A549 (cell line): ENCODE data around the gene OSBPL2. TPM values are rescaled to one million over a fixed set of nuclear protein-coding genes. Genes with fewer than 3 reads are reported as not detected.

Source experiments
- ATAC-seq, 2 experiments: fragments of 200-7000 bp in 1 of 2; fragments of >200 bp in 1 of 2; cut with Nextera tagmentation in 1 of 2; cut with Tn5 transposase in 1 of 2; 3 replicates each; pipeline versions ENCODE4 v1.8.0 to v1.9.1; 2018 to 2020; ENCODE audit warnings: mild to moderate bottlenecking in 1 of 2, moderate library complexity in 1 of 2
- CTCF ChIA-PET: fragments of 300-600 bp; sonication (Branson Sonifier 250); formaldehyde crosslinking; extraction: SDS; loops from one replicate; lab custom pipeline; 2021; ENCODE audit warnings: antibody characterized with exemption, inconsistent platforms; lab: Yijun Ruan, JAX
- POLR2A ChIA-PET: fragments of 350-600 bp; formaldehyde crosslinking; extraction: SDS; loops from one replicate; lab custom pipeline; 2021; ENCODE audit warnings: antibody characterized with exemption, inconsistent platforms; lab: Yijun Ruan, JAX
- DNase-seq, 2 experiments: peaks; one replicate each; pipeline versions ENCODE4 v3.0.0 to v3.0.0-alpha.2; 2011 to 2016; ENCODE audit warnings: low read depth in 1 of 2, low spot score in 1 of 2
- FAIRE-seq: peaks from 2 replicates; lab custom pipeline; 2011; peaks lifted over from hg19 to GRCh38; lab: Jason Lieb, UNC
- H3K27ac ChIP-seq, 2 experiments: fragments of >200 bp; sonication (Bioruptor Twin); formaldehyde crosslinking; 3 replicates each; pipeline ENCODE4 v1.5.1; 2016 to 2017
- H3K4me1 ChIP-seq: fragments of >200 bp; sonication (Bioruptor Twin); formaldehyde crosslinking; 3 replicates; pipeline ENCODE4 v1.6.1; 2016
- H3K4me2 ChIP-seq: fragments of >200 bp; sonication (Bioruptor Twin); formaldehyde crosslinking; 3 replicates; pipeline ENCODE4 v1.6.1; 2016
- H3K4me3 ChIP-seq: fragments of >200 bp; sonication (Bioruptor Twin); formaldehyde crosslinking; 3 replicates; pipeline ENCODE4 v1.5.1; 2016
- H3K9me3 ChIP-seq: fragments of >200 bp; sonication (Bioruptor Twin); formaldehyde crosslinking; 3 replicates; pipeline ENCODE4 v1.6.1; 2016
- BHLHE40 ChIP-seq: IDR thresholded peaks from 2 replicates; pipeline ENCODE4 v1.6.1; 2012; ENCODE audit warnings: low read depth, low read length, inconsistent platforms
- CBX2 ChIP-seq: fragments of 200-600 bp; sonication (generic); IDR thresholded peaks from 2 replicates; pipeline ENCODE4 v1.6.1; 2016; ENCODE audit warnings: low read depth, mild to moderate bottlenecking, borderline replicate concordance
- CBX8 ChIP-seq: fragments of 200-600 bp; sonication (generic); IDR thresholded peaks from 2 replicates; pipeline ENCODE4 v1.6.1; 2016
- CEBPB ChIP-seq, 2 experiments: fragments of >200 bp in 1 of 2; sonication (Bioruptor Twin) in 1 of 2; formaldehyde crosslinking in 1 of 2; IDR thresholded peaks; 2 replicates each; pipeline ENCODE4 v1.6.1; 2012 to 2016
- CHD2 ChIP-seq: fragments of 150-350 bp; IDR thresholded peaks from 2 replicates; pipeline ENCODE4 v1.6.1; 2014; ENCODE audit warnings: low read length; ENCODE audit not compliant: partially characterized antibody
- CHD4 ChIP-seq: fragments of 200-600 bp; sonication (generic); IDR thresholded peaks from 2 replicates; pipeline ENCODE4 v1.6.1; 2016; ENCODE audit warnings: antibody characterized with exemption, mild to moderate bottlenecking, borderline replicate concordance
- EHMT2 ChIP-seq: fragments of 200-600 bp; sonication (generic); IDR thresholded peaks from 2 replicates; pipeline ENCODE4 v1.6.1; 2016; ENCODE audit warnings: antibody characterized with exemption, low read depth, mild to moderate bottlenecking, moderate library complexity
- EP300 ChIP-seq, 2 experiments: fragments of >200 bp; sonication (Bioruptor Twin); formaldehyde crosslinking; IDR thresholded peaks; 2 replicates in 1 of 2; 3 replicates in 1 of 2; pipeline ENCODE4 v1.6.1; 2016 to 2017
- FOSB ChIP-seq: fragments of 250-450 bp; sonication (Bioruptor Pico); IDR thresholded peaks from 2 replicates; pipeline ENCODE4 v1.5.0; 2020; ENCODE audit warnings: mild to moderate bottlenecking, moderate library complexity
- FOSL2 ChIP-seq, 2 experiments: fragments of 450-650 bp in 1 of 2; fragments of >200 bp in 1 of 2; sonication (Bioruptor Twin) in 1 of 2; formaldehyde crosslinking; IDR thresholded peaks; 2 replicates each; pipeline versions ENCODE4 v1.5.0 to v1.6.1; 2016 to 2020; ENCODE audit warnings: mild to moderate bottlenecking in 1 of 2, moderate library complexity in 1 of 2
- FOXS1 ChIP-seq: fragments of 250-450 bp; sonication (Bioruptor Pico); IDR thresholded peaks from 2 replicates; pipeline ENCODE4 v1.5.0; 2020; ENCODE audit warnings: mild to moderate bottlenecking, moderate library complexity
- HOXB13 ChIP-seq: fragments of 250-450 bp; sonication (Bioruptor Pico); IDR thresholded peaks from 2 replicates; pipeline ENCODE4 v1.5.0; 2020; ENCODE audit warnings: low read depth, mild to moderate bottlenecking, moderate library complexity
- JUN ChIP-seq, 2 experiments: fragments of >200 bp; sonication (Bioruptor Twin); formaldehyde crosslinking; IDR thresholded peaks; 2 replicates in 1 of 2; 3 replicates in 1 of 2; pipeline ENCODE4 v1.6.1; 2016 to 2017
- KDM1A ChIP-seq: fragments of 200-600 bp; sonication (generic); IDR thresholded peaks from 2 replicates; pipeline ENCODE4 v1.6.1; 2016; ENCODE audit warnings: low read depth, mild to moderate bottlenecking
- MAFK ChIP-seq: fragments of 450-650 bp; IDR thresholded peaks from 2 replicates; pipeline ENCODE4 v1.6.1; 2014; ENCODE audit not compliant: partially characterized antibody
- MYC ChIP-seq: IDR thresholded peaks from 2 replicates; pipeline ENCODE4 v1.6.1; 2012; ENCODE audit warnings: mild to moderate bottlenecking, inconsistent platforms, low read length, improper control_type of control experiment, borderline replicate concordance
- NPAS2 ChIP-seq: fragments of 250-450 bp; sonication (Bioruptor Pico); IDR thresholded peaks from 2 replicates; pipeline ENCODE4 v1.8.0; 2022; ENCODE audit warnings: mild to moderate bottlenecking, moderate library complexity, borderline replicate concordance
- NR3C1 ChIP-seq: fragments of >200 bp; sonication (Bioruptor Twin); formaldehyde crosslinking; IDR thresholded peaks from 3 replicates; pipeline ENCODE4 v1.6.1; 2017
- PHF8 ChIP-seq: fragments of 200-600 bp; sonication (generic); IDR thresholded peaks from 2 replicates; pipeline ENCODE4 v1.6.1; 2016; ENCODE audit warnings: low read depth, mild to moderate bottlenecking, antibody characterized with exemption, moderate library complexity, borderline replicate concordance
- POLR2AphosphoS2 ChIP-seq: conservative IDR thresholded peaks from 2 replicates; pipeline ENCODE4 v1.6.1; 2012; ENCODE audit warnings: low read length, improper control_type of control experiment, inconsistent platforms
- RAD21 ChIP-seq, 2 experiments: fragments of >200 bp in 1 of 2; sonication (Bioruptor Twin) in 1 of 2; formaldehyde crosslinking in 1 of 2; IDR thresholded peaks in 1 of 2; conservative IDR thresholded peaks in 1 of 2; 2 replicates in 1 of 2; 3 replicates in 1 of 2; pipeline ENCODE4 v1.6.1; 2012 to 2018; ENCODE audit warnings: inconsistent platforms in 1 of 2
- SREBF2 ChIP-seq: fragments of 450-650 bp; IDR thresholded peaks from 2 replicates; pipeline ENCODE4 v1.6.1; 2014; ENCODE audit warnings: mild to moderate bottlenecking, moderate library complexity
- TP53 ChIP-seq: fragments of 250-450 bp; sonication (Bioruptor Pico); IDR thresholded peaks from 2 replicates; pipeline ENCODE4 v1.5.0; 2021; ENCODE audit warnings: mild to moderate bottlenecking, moderate library complexity
- ZFP36 ChIP-seq: fragments of 450-650 bp; IDR thresholded peaks from 2 replicates; pipeline ENCODE4 v1.6.1; 2014; ENCODE audit warnings: borderline replicate concordance; ENCODE audit not compliant: partially characterized antibody
- WGBS: methylation state at CpG from one replicate; pipeline ENCODE4 v1.1.6; 2017; ENCODE audit errors: missing lambda C conversion rate; 5-methylcytosine and 5-hydroxymethylcytosine counted together
- polyA plus RNA-seq, 4 experiments: library from polyadenylated mRNA; depleted of rRNA in 3 of 4; stranded (reverse); fragments of >200 nt; fragmentation: RNase III in 1 of 4; extraction: RNeasy Plus Mini Kit Qiagen cat#74134 plus additional on column Dnase treatment in 1 of 4; gene quantifications; 2 replicates in 3 of 4; 3 replicates in 1 of 4; pipeline ENCODE4 v1.2.3, GENCODE V29; 2011 to 2017
- TF ChIP-seq, protein P1 (sequence below): fragments of >200 bp; sonication (Bioruptor Twin); formaldehyde crosslinking; IDR thresholded peaks from 3 replicates; pipeline ENCODE4 v1.5.1; 2016
- TF ChIP-seq, protein P2 (sequence below): IDR thresholded peaks from 2 replicates; pipeline ENCODE4 v1.6.1; 2012; ENCODE audit warnings: low read depth, borderline replicate concordance

Gene OSBPL2
- polyA plus RNA-seq, 2 of the 4 experiments (the other 2 are of a cell fraction), result 14.6 to 14.8 TPM

DNA sequence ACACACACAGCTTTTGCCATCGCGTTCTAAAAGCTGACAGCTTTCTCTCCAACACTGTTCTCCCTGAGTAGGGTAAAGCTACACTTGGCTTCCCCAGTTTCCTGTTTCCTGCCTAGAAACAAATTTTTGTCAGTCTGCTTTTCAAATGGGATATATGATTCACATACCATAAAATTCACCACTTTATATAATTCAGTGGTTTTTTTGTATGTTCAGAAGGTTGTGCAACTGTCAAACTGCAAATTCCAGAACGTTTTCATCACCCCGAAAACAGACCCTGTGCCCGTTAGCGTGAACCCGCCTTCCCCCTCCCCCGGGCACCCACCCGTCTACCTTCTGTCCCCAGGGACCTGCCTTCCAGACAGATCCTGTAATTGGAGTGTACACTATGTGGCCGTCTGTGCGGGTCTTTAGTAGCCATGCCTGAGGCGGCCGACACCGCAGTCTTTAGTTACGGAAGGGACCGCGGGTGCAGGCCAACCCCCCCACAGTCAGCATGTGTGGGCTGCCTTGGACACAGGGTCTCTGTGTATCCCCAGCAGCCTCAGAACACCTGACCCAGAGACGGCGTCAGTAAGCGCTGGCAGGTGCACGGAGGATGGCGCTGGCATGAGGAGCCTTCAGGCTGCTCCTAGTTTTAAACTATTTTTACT lies 34.8 kb upstream of the OSBPL2 start:
- Histone ChIP-seq H3K4me3 (no peak overlapping the region), H3K4me1 (no peaks in the 10 kb centered on the region), H3K27ac (no peak overlapping the region), H3K4me2 (no peak overlapping the region), H3K9me3 (no peaks in the 10 kb centered on the region)
- CTCF ChIA-PET, result no interaction called here
- no peak for ATAC-seq
- no peak for FAIRE-seq
- no peak for DNase-seq
- TF ChIP-seq ZFP36, result no peak
- 89% methylated on average over 22 of the region's 22 CpGs for WGBS
- POLR2A ChIA-PET, result no interaction called here

DNA sequence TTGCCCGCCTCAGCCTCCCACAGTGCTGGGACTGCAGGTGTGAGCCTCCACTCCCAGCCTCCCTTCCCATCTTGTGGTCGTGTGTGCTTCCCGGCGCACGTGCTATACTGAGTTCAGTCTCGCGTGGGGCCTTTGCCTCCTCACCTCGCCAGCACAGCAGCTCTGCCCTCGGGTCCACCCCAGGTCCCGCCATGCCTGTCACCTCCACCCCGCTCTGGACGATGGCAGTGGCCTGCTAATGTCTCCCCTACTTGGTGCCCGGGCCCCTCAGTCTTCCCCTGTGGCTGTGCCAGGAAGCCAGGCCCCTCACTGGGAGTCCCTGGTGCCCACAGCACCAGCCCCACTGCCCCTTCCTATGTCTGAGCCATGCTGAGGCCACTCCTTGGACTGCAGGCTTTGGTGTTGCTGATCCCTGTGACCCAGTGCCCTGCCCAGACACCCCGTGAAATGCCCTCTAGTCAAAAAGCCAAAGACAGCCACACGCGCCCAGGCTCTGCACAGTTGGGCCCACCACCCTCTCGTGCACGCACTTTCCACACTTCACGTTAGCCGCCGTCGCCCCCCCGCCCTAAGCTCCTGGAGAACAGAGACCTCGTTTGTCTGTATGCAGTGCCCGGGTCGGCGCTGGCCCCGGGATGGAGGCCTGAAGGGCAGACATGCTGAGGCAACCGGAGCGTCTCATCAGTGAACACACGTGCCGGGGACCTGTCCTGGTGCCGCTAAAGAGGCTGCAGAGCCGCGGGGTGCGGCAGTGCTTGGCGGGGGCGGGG lies 32.5 kb upstream of the OSBPL2 start:
- no peak for FAIRE-seq
- no peak for DNase-seq
- WGBS, result 95% methylated on average over 24 of the region's 38 CpGs
- Histone ChIP-seq H3K9me3 (no peaks in the 10 kb centered on the region), H3K27ac (no peak overlapping the region), H3K4me2 (no peak overlapping the region), H3K4me3 (no peak overlapping the region), H3K4me1 (no peaks in the 10 kb centered on the region)
- TF ChIP-seq POLR2AphosphoS2 (no peak), NPAS2 (CRISPR knock-in tag) (no peak), NR3C1 (no peak), FOSB (no peak), FOSL2 (IDR thresholded peaks at IDR 0.05) (no peak), FOSL2 (CRISPR knock-in tag; IDR thresholded peaks at IDR 0.05) (no peak), CHD2 (no peak), BHLHE40 (no peak)
- TF ChIP-seq, protein P1, sequence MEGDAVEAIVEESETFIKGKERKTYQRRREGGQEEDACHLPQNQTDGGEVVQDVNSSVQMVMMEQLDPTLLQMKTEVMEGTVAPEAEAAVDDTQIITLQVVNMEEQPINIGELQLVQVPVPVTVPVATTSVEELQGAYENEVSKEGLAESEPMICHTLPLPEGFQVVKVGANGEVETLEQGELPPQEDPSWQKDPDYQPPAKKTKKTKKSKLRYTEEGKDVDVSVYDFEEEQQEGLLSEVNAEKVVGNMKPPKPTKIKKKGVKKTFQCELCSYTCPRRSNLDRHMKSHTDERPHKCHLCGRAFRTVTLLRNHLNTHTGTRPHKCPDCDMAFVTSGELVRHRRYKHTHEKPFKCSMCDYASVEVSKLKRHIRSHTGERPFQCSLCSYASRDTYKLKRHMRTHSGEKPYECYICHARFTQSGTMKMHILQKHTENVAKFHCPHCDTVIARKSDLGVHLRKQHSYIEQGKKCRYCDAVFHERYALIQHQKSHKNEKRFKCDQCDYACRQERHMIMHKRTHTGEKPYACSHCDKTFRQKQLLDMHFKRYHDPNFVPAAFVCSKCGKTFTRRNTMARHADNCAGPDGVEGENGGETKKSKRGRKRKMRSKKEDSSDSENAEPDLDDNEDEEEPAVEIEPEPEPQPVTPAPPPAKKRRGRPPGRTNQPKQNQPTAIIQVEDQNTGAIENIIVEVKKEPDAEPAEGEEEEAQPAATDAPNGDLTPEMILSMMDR, result no peak
- TF ChIP-seq, protein P2, sequence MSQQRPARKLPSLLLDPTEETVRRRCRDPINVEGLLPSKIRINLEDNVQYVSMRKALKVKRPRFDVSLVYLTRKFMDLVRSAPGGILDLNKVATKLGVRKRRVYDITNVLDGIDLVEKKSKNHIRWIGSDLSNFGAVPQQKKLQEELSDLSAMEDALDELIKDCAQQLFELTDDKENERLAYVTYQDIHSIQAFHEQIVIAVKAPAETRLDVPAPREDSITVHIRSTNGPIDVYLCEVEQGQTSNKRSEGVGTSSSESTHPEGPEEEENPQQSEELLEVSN, result no peak
- ChIA-PET POLR2A (no interaction called here), CTCF (no interaction called here)
- ATAC-seq, result no peak

DNA sequence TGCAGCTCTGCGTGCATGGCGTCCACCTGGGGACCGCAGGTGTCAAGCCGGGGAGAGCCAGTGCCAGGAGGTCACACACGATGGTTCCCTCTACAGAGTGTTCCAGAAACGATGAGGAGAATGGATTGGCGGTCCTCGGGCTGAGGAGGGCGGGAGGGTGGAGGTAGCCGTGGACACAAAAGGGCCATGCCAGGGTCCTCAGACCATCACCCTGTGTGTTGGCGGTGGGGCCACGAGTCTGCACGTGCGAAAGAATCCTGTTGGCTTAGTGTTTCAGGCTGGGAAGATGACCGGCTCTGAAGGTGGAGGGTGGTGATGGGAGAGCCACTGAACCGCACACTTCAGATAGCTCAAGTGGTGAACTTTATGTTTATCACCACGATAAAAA lies 31.9 kb upstream of the OSBPL2 start:
- ChIA-PET CTCF (no interaction called here), POLR2A (no interaction called here)
- no peak overlapping the region for H3K4me2 ChIP-seq
- ATAC-seq (no peak), FAIRE-seq (no peak), DNase-seq (no peak)
- no peak for TF ChIP-seq FOXS1
- TF ChIP-seq CEBPB (IDR thresholded peaks at IDR 0.05), result no peak
- TF ChIP-seq MAFK, result no peak
- H3K4me3 ChIP-seq, result no peak overlapping the region
- no peaks in the 10 kb centered on the region for H3K4me1 ChIP-seq
- H3K27ac ChIP-seq, result no peak overlapping the region
- WGBS, result 94% methylated on average over 17 of the region's 17 CpGs
- no peaks in the 10 kb centered on the region for H3K9me3 ChIP-seq

DNA sequence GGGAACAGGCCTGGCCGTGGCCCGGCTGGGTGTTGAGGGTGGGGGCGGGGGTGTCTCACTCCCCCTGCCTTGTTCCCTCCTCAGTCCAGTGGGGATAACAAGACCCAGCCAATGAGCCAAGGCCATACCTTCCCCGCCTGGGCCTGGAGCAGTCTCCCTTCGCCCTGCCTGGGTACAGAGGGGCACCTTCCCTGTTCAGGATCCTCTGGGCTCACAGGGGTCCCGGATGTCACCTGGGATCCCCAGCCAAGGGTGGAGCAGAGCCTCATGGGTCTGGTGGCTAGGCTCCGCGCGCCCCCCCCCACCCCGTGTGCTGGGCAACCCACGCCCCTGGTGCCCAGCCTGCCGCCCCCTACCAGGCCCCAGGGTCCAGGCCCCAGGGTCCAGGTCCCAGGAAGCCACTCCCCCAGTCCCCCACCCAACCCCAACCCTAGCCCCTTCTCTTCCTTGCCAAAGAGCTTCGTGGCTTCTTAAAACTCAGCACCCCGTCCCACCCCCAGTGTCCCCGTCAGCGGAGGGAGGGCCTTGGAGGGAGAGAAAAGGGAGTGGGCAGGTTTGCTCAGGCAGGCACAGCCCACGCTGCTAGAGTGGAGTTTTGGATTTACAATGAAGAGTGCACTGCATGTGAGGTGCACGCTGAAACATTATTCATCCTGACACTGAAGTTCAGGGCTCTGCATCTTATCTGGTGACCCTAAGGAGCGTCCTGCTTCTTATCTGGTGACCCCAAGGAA lies 30.1 kb upstream of the OSBPL2 start:
- H3K4me3 ChIP-seq, result no peak overlapping the region
- FAIRE-seq (no peak), ATAC-seq (no peak), DNase-seq (no peak)
- WGBS, result 84% methylated on average over 10 of the region's 19 CpGs
- no peaks in the 10 kb centered on the region for H3K9me3 ChIP-seq
- no peak overlapping the region for H3K27ac ChIP-seq
- POLR2A ChIA-PET, result no interaction called here
- CTCF ChIA-PET, result no interaction called here
- TF ChIP-seq CBX2 (no peak), EHMT2 (no peak), MYC (no peak), JUN (IDR thresholded peaks at IDR 0.05) (no peak), CHD4 (no peak), TP53 (no peak), FOSB (no peak), EP300 (IDR thresholded peaks at IDR 0.05) (no peak), BHLHE40 (no peak), CHD2 (no peak), KDM1A (no peak), SREBF2 (no peak), HOXB13 (CRISPR knock-in tag) (no peak), CBX8 (no peak), RAD21 (conservative IDR thresholded peaks at IDR 0.05 in 1 of 2, IDR thresholded peaks at IDR 0.05 in 1 of 2) (no peak), PHF8 (no peak)
- TF ChIP-seq, protein P2, result no peak
- no peaks in the 10 kb centered on the region for H3K4me1 ChIP-seq
- H3K4me2 ChIP-seq, result no peak overlapping the region
